ENCODE measurements around the gene AMIGO2.

GRCh38 chr12:47080725-47081502 lies 1.2 kb upstream of the AMIGO2 start:
- peak in 1 of 2 donors; percentile 5 for TF ChIP-seq CTCF (conservative IDR thresholded peaks at IDR 0.05 in 1 of 2, IDR thresholded peaks at IDR 0.05 in 1 of 2; ENCODE audit: low read depth in 1 of 2, low read length in 2 of 2)
- TF ChIP-seq EZH2 (IDR thresholded peaks at IDR 0.05; ENCODE audit: low read length, missing control alignments) = no peak

All from fibroblast of lung (primary cell).